K562 (cell line): ENCODE data around the gene GNAQ. TPM values are rescaled to one million over a fixed set of nuclear protein-coding genes. Genes with fewer than 3 reads are reported as not detected.
A peak's percentile ranks its signal among the peaks of the same experiment; 100 is the strongest.

Source experiments
- CBX2 ChIP-seq: fragments of 200-600 bp; sonication (generic); IDR thresholded peaks from one replicate; pipeline ENCODE4 v1.6.1; 2012; ENCODE audit warnings: mild to moderate bottlenecking, low read length, inconsistent platforms; ENCODE audit not compliant: insufficient read depth, poor library complexity, severe bottlenecking
- HDAC2 ChIP-seq: fragments of 450-650 bp; IDR thresholded peaks from 2 replicates; pipeline ENCODE4 v1.6.1; 2016; ENCODE audit warnings: mild to moderate bottlenecking
- HDAC3 ChIP-seq: fragments of 450-650 bp; IDR thresholded peaks from 2 replicates; pipeline ENCODE4 v1.6.1; 2018; ENCODE audit warnings: borderline replicate concordance, mild to moderate bottlenecking, moderate library complexity; ENCODE audit not compliant: partially characterized antibody
- HSF4 ChIP-seq: fragments of 250-450 bp; sonication (Bioruptor Pico); IDR thresholded peaks from 2 replicates; pipeline ENCODE4 v2.1.2; 2022; ENCODE audit warnings: mild to moderate bottlenecking, moderate library complexity, borderline replicate concordance
- MECOM ChIP-seq: fragments of 250-450 bp; sonication (Bioruptor Pico); IDR thresholded peaks from 2 replicates; pipeline ENCODE4 v1.8.0; 2022; ENCODE audit warnings: inconsistent platforms
- MYC ChIP-seq, 2 experiments: fragments of 250-450 bp in 1 of 2; sonication (Bioruptor Pico) in 1 of 2; IDR thresholded peaks; 2 replicates each; pipeline versions ENCODE4 v1.5.1 to v1.6.1; 2012 to 2021; ENCODE audit warnings: low read depth in 2 of 2, borderline replicate concordance in 1 of 2, improper control_type of control experiment in 1 of 2, low read length in 1 of 2, mild to moderate bottlenecking in 1 of 2, moderate library complexity in 1 of 2
- POLR2AphosphoS5 ChIP-seq: IDR thresholded peaks from 2 replicates; pipeline ENCODE4 v1.6.1; 2011; ENCODE audit warnings: mild to moderate bottlenecking, low read depth, low read length, moderate library complexity; ENCODE audit not compliant: control insufficient read depth, insufficient read depth
- SMARCA4 ChIP-seq: fragments of 450-650 bp; IDR thresholded peaks from 2 replicates; pipeline ENCODE4 v1.6.1; 2016
- SRSF1 ChIP-seq: fragments of 200-400 bp; formaldehyde crosslinking; IDR thresholded peaks from 2 replicates; pipeline ENCODE4 v1.6.1; 2017; ENCODE audit warnings: mild to moderate bottlenecking, low read depth, low read length, moderate library complexity
- TBL1XR1 ChIP-seq, 2 experiments: IDR thresholded peaks; 2 replicates each; pipeline ENCODE4 v1.6.1; 2012; ENCODE audit warnings: improper control_type of control experiment in 2 of 2, low read length in 2 of 2, mild to moderate bottlenecking in 1 of 2
- TCFL5 ChIP-seq: fragments of 250-450 bp; sonication (Bioruptor Pico); conservative IDR thresholded peaks from 2 replicates; pipeline ENCODE4 v1.6.1; 2021; ENCODE audit warnings: mild to moderate bottlenecking, moderate library complexity, matching md5 sums
- ZNF551 ChIP-seq: fragments of 250-450 bp; sonication (Bioruptor Pico); IDR thresholded peaks from 2 replicates; pipeline ENCODE4 v1.5.0; 2021; ENCODE audit warnings: mild to moderate bottlenecking, moderate library complexity
- polyA plus RNA-seq, 8 experiments: library from polyadenylated mRNA; depleted of rRNA in 4 of 8; stranded (reverse) in 5 of 8; unstranded in 3 of 8; fragments of >200 nt; fragmentation: Nextera tagmentation in 2 of 8; fragmentation: Illumina TruSeq in 1 of 8; extraction: Ambion mirVana in 2 of 8; extraction: Trizol in 1 of 8; gene quantifications; 2 replicates each; pipeline versions ENCODE4 v1.2.1 to v1.2.3, GENCODE V29; 2011 to 2014; ENCODE audit warnings: inconsistent platforms in 1 of 8, missing spikeins in 1 of 8
- total RNA-seq, 7 experiments: library from RNA; depleted of rRNA in 6 of 7; stranded (reverse); fragments of >200 nt in 6 of 7; fragmentation: Illumina TruSeq in 2 of 7; extraction: Trizol in 2 of 7; gene quantifications; 2 replicates each; pipeline versions ENCODE4 v1.2.1 to v1.2.3, GENCODE V29; 2011 to 2021; ENCODE audit warnings: low replicate concordance in 1 of 7
- TF ChIP-seq, protein P1 (sequence below), 2 experiments: fragments of 250-450 bp in 1 of 2; fragments of 450-650 bp in 1 of 2; sonication (Bioruptor Pico) in 1 of 2; IDR thresholded peaks; 2 replicates each; pipeline versions ENCODE4 v1.6.1 to v1.8.0; 2016 to 2021; ENCODE audit warnings: mild to moderate bottlenecking in 2 of 2, moderate library complexity in 2 of 2, missing compliant biosample characterization in 1 of 2, missing genetic modification characterization in 1 of 2
- TF ChIP-seq, protein P2 (sequence below): fragments of 450-650 bp; formaldehyde crosslinking; IDR thresholded peaks from 2 replicates; pipeline ENCODE4 v1.4.0; 2020; ENCODE audit warnings: mild to moderate bottlenecking, moderate library complexity
- TF ChIP-seq, protein P3 (sequence below): fragments of 450-650 bp; IDR thresholded peaks from 2 replicates; pipeline ENCODE4 v1.6.1; 2016; ENCODE audit warnings: low read depth

Gene GNAQ
- total and polyA plus RNA-seq, 9 of the 15 experiments (the other 6 are each of a cell fraction or from before 2014, with no cell fraction given) = 4.8 to 27.9 (median 17.5) TPM

GRCh38 chr9:77820293-77820954 is 211.2 kb downstream of the GNAQ start (continued):
- TF ChIP-seq MECOM = no peak
- no peak for TF ChIP-seq ZNF551
- peak; percentile 68 for TF ChIP-seq SMARCA4
- TF ChIP-seq SRSF1 = no peak
- TF ChIP-seq HDAC2 = no peak; the same call in 1 of the 2 replicates
- peak; percentile 30; the same call in 1 of the 2 replicates for TF ChIP-seq POLR2AphosphoS5
- TF ChIP-seq, protein P1, sequence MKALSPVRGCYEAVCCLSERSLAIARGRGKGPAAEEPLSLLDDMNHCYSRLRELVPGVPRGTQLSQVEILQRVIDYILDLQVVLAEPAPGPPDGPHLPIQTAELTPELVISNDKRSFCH (CRISPR knock-in tag; IDR thresholded peaks at IDR 0.05) = no peak
- TF ChIP-seq, protein P1 (tag; IDR thresholded peaks at IDR 0.05) = no peak
- TF ChIP-seq HDAC3 = peak; percentile 22
- TF ChIP-seq HSF4 (CRISPR knock-in tag) = no peak
- TF ChIP-seq, protein P2, sequence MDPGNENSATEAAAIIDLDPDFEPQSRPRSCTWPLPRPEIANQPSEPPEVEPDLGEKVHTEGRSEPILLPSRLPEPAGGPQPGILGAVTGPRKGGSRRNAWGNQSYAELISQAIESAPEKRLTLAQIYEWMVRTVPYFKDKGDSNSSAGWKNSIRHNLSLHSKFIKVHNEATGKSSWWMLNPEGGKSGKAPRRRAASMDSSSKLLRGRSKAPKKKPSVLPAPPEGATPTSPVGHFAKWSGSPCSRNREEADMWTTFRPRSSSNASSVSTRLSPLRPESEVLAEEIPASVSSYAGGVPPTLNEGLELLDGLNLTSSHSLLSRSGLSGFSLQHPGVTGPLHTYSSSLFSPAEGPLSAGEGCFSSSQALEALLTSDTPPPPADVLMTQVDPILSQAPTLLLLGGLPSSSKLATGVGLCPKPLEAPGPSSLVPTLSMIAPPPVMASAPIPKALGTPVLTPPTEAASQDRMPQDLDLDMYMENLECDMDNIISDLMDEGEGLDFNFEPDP (CRISPR knock-in tag) = no peak
- TF ChIP-seq CBX2 = no peak
- TF ChIP-seq MYC (IDR thresholded peaks at IDR 0.05; ENCODE audit: low read depth, low read length) = peak; percentile 46; the same call in 1 of the 2 replicates
- TF ChIP-seq MYC (CRISPR knock-in tag; IDR thresholded peaks at IDR 0.05; ENCODE audit: borderline replicate concordance, low read depth) = no peak
- TF ChIP-seq TCFL5 (CRISPR knock-in tag) = no peak
- TF ChIP-seq, protein P3, sequence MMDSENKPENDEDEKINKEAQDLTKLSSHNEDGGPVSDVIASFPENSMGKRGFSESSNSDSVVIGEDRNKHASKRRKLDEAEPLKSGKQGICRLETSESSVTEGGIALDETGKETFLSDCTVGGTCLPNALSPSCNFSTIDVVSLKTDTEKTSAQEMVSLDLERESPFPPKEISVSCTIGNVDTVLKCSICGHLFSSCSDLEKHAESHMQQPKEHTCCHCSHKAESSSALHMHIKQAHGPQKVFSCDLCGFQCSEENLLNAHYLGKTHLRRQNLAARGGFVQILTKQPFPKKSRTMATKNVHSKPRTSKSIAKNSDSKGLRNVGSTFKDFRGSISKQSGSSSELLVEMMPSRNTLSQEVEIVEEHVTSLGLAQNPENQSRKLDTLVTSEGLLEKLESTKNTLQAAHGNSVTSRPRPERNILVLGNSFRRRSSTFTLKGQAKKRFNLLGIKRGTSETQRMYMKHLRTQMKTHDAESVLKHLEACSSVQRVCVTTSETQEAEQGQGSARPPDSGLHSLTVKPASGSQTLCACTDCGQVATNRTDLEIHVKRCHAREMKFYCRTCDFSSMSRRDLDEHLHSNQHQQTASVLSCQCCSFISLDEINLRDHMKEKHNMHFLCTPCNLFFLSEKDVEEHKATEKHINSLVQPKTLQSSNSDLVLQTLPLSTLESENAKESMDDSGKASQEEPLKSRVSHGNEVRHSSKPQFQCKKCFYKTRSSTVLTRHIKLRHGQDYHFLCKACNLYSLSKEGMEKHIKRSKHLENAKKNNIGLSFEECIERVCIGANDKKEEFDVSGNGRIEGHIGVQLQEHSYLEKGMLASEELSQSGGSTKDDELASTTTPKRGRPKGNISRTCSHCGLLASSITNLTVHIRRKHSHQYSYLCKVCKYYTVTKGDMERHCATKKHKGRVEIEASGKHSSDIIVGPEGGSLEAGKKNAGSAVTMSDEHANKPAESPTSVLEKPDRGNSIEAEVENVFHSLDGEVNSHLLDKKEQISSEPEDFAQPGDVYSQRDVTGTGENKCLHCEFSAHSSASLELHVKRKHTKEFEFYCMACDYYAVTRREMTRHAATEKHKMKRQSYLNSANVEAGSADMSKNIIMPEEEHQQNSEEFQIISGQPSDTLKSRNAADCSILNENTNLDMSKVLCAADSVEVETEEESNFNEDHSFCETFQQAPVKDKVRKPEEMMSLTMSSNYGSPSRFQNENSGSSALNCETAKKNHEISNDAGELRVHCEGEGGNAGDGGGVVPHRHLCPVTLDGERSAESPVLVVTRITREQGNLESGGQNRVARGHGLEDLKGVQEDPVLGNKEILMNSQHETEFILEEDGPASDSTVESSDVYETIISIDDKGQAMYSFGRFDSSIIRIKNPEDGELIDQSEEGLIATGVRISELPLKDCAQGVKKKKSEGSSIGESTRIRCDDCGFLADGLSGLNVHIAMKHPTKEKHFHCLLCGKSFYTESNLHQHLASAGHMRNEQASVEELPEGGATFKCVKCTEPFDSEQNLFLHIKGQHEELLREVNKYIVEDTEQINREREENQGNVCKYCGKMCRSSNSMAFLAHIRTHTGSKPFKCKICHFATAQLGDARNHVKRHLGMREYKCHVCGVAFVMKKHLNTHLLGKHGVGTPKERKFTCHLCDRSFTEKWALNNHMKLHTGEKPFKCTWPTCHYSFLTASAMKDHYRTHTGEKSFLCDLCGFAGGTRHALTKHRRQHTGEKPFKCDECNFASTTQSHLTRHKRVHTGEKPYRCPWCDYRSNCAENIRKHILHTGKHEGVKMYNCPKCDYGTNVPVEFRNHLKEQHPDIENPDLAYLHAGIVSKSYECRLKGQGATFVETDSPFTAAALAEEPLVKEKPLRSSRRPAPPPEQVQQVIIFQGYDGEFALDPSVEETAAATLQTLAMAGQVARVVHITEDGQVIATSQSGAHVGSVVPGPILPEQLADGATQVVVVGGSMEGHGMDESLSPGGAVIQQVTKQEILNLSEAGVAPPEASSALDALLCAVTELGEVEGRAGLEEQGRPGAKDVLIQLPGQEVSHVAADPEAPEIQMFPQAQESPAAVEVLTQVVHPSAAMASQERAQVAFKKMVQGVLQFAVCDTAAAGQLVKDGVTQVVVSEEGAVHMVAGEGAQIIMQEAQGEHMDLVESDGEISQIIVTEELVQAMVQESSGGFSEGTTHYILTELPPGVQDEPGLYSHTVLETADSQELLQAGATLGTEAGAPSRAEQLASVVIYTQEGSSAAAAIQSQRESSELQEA = no peak
- TF ChIP-seq TBL1XR1 (IDR thresholded peaks at IDR 0.05; ENCODE audit: low read length in 2 of 2) = peak in 1 of 2 experiments; percentile 23; a peak in 1 of 4 replicates
